ENCODE results near the gene MCHR1. TPM values are rescaled to one million over a fixed set of nuclear protein-coding genes. Genes with fewer than 3 reads are reported as not detected.

Gene MCHR1
- polyA plus RNA-seq, 1 donor (not counting 4 experiments of a cell fraction or from before 2014, with no cell fraction given): 0.12 TPM

- dilution Hi-C loops (cut with MboI; ENCODE audit: extremely low pct_ligation_motif_present, low sequenced_read_pairs): loop anchor here (25.0 kb wide), 1 partner anchor 99 kb away; no protein-coding TSS in a partner anchor
- H4K20me1 ChIP-seq (ENCODE audit: control insufficient read depth, extremely low read depth, insufficient read depth, low read length): peaks cover 11% of the 10 kb centered on the region
- peak; percentile 98 for DNase-seq (ENCODE audit: low read depth, low spot score)
- no peaks in the 10 kb centered on the region for H3K9me1 ChIP-seq (ENCODE audit: control insufficient read depth, extremely low read depth, insufficient read depth, low read length)
- peak within 1 kb of the TSS; percentile 88 for H3K27ac ChIP-seq (ENCODE audit: control insufficient read depth, insufficient read depth, low read length)
- peak within 1 kb of the TSS; percentile 85 to 96 (median 95) for H3K4me3 ChIP-seq (ENCODE audit: control insufficient read depth in 2 of 3, extremely low read depth in 1 of 3, insufficient read depth in 2 of 3, low read depth in 1 of 3, low read length in 3 of 3)
- FAIRE-seq: peak; percentile 86
- peaks cover 22% of the 10 kb centered on the region for H3K4me1 ChIP-seq (ENCODE audit: control insufficient read depth, extremely low read depth, insufficient read depth, low read length)
- no peaks in the 10 kb centered on the region for H3K36me3 ChIP-seq (ENCODE audit: control insufficient read depth in 2 of 2, extremely low read depth in 1 of 2, insufficient read depth in 2 of 2, low read length in 2 of 2)
- peaks cover 49% of the 10 kb centered on the region for H3K79me2 ChIP-seq (ENCODE audit: control insufficient read depth, insufficient read depth, low read length)
- H2AFZ ChIP-seq (ENCODE audit: control insufficient read depth, low read length): peak within 1 kb of the TSS; percentile 81
- peak within 1 kb of the TSS; percentile 96 for H3K4me2 ChIP-seq (ENCODE audit: control insufficient read depth, extremely low read depth, insufficient read depth, low read depth, low read length)
- no peaks in the 10 kb centered on the region for H3K9me3 ChIP-seq (ENCODE audit: control insufficient read depth, low read depth, low read length)
- TF ChIP-seq CTCF (optimal IDR thresholded peaks at IDR 0.05 in 1 of 3, IDR thresholded peaks at IDR 0.05 in 1 of 3, conservative IDR thresholded peaks at IDR 0.05 in 1 of 3; ENCODE audit: extremely low read depth in 1 of 3, insufficient read depth in 2 of 3, low read length in 3 of 3) (no peak), EZH2 (IDR thresholded peaks at IDR 0.05; ENCODE audit: low read length) (no peak)
- no peaks in the 10 kb centered on the region for H3K27me3 ChIP-seq (ENCODE audit: control insufficient read depth, extremely low read depth, insufficient read depth, low read length)
- peak within 1 kb of the TSS; percentile 88 for H3K9ac ChIP-seq (ENCODE audit: control insufficient read depth, extremely low read depth, insufficient read depth, low read length)
Observed at GRCh38 chr22:40636380-40637182, 42.7 kb upstream of the MCHR1 start, which contains the start of gene MRTFA. MRTFA (minus strand) TSS chr22:40636719.

GRCh38 chr22:40637183-40638150 is 41.8 kb upstream of the MCHR1 start:
- H3K79me2 ChIP-seq (ENCODE audit: control insufficient read depth, insufficient read depth, low read length): peaks cover 40% of the 10 kb centered on the region
- H3K4me3 ChIP-seq (ENCODE audit: control insufficient read depth in 2 of 3, extremely low read depth in 1 of 3, insufficient read depth in 2 of 3, low read depth in 1 of 3, low read length in 3 of 3): peak overlapping the region; percentile 72 to 95 (median 76)
- H3K4me2 ChIP-seq (ENCODE audit: control insufficient read depth, extremely low read depth, insufficient read depth, low read depth, low read length): peak overlapping the region; percentile 96
- DNase-seq (ENCODE audit: low read depth, low spot score) (no peak), FAIRE-seq (no peak)
- TF ChIP-seq CTCF (optimal IDR thresholded peaks at IDR 0.05 in 1 of 3, IDR thresholded peaks at IDR 0.05 in 1 of 3, conservative IDR thresholded peaks at IDR 0.05 in 1 of 3; ENCODE audit: extremely low read depth in 1 of 3, insufficient read depth in 2 of 3, low read length in 3 of 3) (no peak), EZH2 (IDR thresholded peaks at IDR 0.05; ENCODE audit: low read length) (no peak)
- no peaks in the 10 kb centered on the region for H3K9me1 ChIP-seq (ENCODE audit: control insufficient read depth, extremely low read depth, insufficient read depth, low read length)
- dilution Hi-C loops (cut with MboI; ENCODE audit: extremely low pct_ligation_motif_present, low sequenced_read_pairs): loop anchor here (25.0 kb wide), 1 partner anchor 100 kb away; no protein-coding TSS in a partner anchor
- H4K20me1 ChIP-seq (ENCODE audit: control insufficient read depth, extremely low read depth, insufficient read depth, low read length): peaks cover 11% of the 10 kb centered on the region
- no peaks in the 10 kb centered on the region for H3K36me3 ChIP-seq (ENCODE audit: control insufficient read depth in 2 of 2, extremely low read depth in 1 of 2, insufficient read depth in 2 of 2, low read length in 2 of 2)
- peaks cover 22% of the 10 kb centered on the region for H3K4me1 ChIP-seq (ENCODE audit: control insufficient read depth, extremely low read depth, insufficient read depth, low read length)
- peak overlapping the region; percentile 73 for H2AFZ ChIP-seq (ENCODE audit: control insufficient read depth, low read length)
- H3K9me3 ChIP-seq (ENCODE audit: control insufficient read depth, low read depth, low read length): no peaks in the 10 kb centered on the region
- no peaks in the 10 kb centered on the region for H3K27me3 ChIP-seq (ENCODE audit: control insufficient read depth, extremely low read depth, insufficient read depth, low read length)
- H3K9ac ChIP-seq (ENCODE audit: control insufficient read depth, extremely low read depth, insufficient read depth, low read length): peak overlapping the region; percentile 85
- H3K27ac ChIP-seq (ENCODE audit: control insufficient read depth, insufficient read depth, low read length): peak overlapping the region; percentile 88

Measured in keratinocyte (primary cell).